ENCODE results near the gene NMT2.
A peak's percentile ranks its signal among the peaks of the same experiment; 100 is the strongest.

Gene NMT2

DNA sequence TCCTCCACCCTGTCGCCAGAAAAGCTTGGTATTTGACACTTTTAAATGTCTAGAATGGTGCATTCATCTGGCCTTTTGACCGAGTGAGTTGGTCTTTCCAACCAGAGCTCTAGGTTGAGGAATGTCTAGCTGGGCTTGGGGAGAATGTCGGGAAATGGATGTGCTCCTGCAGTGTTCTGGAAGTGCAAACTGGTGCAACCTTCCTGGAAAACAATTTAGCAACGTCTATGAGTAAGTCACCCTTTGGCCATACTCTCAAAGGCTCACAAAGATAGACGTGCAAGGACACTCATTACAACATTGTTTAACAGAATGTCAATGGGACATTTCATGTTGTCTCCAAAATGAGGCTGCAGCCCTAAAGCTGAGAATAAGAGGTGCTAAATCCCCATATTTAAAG, 12.2 kb upstream of the NMT2 start:
- DNase-seq, result no peak

DNA sequence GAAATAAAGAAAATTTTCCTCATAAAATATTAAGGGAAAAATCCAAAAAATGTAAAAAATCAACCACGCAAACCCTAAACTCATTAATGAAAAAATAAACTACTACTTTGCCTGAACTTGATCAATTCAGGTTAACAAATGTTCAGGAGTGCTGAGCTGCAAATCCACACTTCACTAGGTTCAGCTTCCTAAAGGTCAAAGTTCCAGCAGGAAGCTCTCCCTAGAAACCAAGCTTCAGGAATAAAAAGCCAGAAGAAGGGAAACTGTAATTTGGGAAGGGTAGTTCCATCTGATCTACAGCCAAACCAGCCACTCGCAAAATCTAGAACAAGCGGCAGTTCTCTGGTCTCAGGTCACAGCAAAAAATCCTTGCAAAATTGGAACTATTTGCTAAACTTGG, 7.8 kb upstream of the NMT2 start:
- no peak for DNase-seq

DNA sequence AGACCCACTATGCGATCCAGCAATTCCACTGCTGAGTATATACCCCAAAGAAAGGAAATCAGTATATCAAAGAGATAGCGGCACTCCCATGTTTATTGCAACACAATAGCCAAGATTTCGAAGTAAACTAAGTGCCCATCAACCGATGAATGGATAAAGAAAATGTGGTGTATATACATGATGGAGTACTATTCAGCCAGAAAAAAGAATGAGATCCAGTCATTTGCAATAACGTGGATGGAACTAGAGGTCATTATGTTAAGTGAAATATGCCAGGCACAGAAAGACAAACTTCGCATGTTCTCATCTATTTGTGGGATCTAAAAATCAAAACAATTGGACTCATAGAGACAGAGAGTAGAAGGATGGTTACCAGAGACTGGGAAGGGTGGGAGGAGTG, 7.1 kb upstream of the NMT2 start:
- DNase-seq, result no peak

DNA sequence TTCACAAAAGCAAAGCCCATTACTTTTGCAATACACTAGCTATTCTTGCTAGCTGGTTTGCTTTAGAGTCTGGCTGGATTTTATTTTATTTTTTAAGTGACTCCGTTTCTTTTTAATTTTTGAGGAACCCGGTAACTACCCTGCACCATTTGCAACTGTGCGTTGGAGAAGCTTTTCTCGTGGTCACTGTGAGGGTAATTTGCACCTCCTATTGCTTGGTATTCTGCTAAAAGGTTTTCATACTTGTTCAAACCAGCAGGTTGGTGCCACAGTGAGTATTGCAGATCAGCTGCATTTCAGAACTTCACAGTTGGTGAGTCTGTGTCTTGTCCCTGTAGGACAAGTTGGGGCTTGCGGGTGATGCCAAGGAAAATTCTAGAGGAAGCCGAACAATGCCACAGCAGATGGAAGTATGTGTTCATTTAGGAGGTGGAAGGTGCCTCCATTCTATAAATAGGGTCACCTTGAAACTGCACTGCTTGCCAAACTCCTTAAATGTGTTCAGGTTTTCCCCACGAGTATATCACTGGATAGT, 3.9 kb upstream of the NMT2 start:
- DNase-seq, result no peak

DNA sequence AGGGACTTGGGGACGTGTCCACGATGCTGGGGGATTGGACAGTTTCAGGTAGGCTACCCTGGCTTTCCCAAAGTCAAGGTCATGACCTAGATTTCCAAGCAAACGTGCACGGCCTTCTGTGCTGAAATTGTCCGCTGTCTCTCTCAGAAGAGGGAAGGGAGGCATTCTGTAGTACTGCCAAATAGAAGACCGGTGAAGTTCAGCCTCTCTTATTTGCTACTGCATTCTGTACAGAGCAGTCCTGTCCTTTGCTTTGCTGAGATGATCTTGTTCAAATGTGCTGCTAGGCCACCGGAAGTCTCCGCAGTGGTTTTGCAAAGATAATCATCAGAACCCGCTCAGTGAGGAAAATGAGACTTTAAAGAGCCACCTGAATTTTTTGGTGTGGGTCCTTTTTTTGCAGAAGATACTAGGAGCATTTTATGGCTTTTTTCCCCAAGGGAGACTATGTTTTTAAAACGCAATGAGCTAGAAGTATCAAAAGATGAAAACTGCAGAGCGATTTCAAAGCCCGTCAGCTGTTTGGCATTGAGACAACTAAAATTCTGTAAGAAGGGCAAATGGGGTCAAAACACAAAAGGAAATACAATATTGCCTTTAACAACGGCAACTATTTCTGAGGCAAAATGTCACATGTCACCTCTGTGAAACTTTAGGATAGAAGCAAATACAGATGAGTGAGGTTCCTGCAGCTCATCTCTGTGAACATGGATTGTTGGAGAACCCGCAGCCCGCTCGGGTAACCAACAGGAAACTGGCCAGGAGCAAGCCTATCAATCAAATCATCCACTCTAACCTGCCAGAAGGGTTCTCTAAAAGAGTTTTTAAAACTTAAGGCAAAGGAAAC, 1.3 kb upstream of the NMT2 start:
- DNase-seq, result peak; percentile 60

DNA sequence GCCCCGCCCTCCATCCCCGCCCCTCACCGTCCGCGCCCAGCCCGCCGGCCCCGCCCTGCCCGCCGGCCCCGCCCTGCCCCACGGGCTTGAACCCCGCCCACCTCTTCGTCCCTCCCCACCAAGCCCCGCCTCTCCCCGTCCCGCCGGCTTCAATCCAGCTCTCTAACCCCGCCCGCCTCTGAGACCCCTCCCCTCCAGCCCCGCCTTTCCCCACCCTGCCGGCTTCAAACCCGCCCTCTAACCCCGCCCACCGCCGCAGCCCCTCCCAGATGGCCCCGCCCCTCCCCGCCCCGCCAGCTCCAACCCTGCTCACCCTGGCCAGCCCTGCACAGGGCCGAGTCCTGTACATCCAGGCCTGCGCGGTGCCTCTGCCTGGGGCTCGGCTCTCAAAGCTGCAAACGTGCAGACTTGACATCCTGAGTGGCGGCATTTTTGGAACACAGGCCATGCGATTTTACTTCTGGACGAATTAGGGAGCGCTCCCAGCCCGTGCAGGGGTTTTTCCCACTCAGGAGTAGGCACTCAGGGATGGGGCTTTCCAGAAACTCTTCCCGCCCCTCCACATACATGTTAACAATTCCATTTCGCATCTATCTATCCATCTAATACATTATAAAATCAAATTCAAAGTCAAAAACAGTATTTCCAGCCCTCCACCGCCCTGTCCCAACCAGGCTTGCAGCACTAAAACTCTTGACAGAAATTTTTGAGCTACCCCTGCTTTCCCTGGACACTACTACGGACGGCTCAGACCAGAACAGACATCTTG, 477 bp upstream of the NMT2 start:
- peak; percentile 35 for DNase-seq

DNA sequence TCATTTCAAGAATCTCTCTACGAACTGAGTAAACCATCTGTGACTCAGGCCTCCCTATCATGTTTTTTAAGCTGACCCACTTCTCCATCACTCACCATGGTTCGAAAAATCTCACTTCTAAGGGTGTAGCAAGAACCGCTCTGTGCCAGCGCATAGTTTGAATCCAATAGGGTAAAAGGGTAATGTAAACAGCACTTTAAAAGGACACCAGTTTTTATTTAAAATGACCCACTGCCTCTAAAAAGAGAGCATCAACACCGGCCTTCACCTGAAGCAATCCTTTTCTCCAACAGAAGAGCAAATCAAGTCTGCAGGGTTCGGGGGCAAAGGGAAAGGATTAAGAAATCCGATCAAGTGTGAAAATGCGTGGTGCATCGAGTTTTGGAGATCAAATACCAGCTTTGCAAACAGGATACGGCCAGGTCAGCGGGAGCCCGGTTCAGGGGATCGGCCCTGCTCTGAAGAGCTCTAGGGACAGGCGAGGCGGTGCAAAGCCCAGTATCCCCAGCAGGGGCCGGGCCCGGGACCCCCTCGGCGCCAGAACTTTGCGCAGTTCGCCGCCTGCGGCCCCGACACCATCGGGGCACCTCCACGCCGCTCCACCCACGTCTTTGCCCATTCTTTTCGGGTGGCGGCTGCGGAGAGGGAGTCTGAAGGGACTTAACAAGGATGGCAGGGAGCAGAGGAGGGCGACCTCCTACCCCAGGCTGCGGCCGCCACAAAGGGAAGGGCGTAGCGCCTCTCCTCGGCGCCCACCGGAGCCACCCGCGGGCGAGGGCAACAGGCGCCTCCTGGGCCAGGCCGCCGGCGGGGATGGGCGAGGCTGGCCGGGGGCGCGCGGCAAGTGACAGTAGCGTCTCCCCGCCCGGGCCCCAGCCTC, 842 bp downstream of the NMT2 start:
- no peak for DNase-seq

DNA sequence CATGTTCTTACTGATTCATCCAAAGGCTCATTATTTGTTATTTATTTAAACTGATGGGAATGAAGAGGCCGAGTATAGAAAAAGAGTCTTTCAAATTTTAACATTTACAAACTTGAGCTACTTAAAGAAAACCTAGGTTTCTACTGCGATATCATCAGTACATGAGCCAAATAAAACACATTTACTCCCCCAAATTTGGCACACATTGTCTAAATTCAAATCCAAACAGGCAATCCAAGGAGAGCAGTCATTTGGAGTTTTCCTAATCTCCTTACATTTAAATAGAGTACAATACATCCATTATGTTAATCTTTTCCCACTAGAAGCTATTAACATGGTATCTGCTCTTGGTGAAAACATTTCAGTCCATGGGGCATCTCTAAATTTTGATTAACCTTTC, 2.2 kb downstream of the NMT2 start:
- no peak for DNase-seq

DNA sequence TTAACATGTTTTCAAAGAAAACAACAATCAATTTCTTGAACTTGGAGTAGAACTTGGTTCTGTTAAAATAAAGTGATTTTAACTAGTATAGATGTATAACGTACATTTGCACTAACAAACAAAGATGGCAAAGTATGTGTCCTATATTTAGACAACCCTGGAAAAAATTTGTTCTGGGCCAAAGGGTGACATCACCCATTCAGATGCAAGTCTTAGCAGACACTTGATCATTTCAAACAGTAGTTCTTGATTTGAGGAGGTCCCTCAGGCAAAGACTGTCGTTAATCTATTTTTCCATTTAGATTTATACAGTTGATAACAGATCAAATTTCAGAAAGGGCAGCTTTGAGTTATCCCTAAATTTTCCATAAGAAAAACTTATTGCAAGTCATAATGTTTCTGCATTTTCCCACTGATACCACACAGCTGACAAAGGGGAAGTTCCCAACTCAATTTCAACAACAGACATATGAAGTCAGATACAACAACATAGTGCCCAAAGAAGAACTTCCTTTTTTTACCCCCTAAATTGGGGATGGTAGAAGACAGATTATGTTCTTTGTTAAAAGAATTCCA, 5.2 kb downstream of the NMT2 start:
- peak; percentile 13 for DNase-seq

DNA sequence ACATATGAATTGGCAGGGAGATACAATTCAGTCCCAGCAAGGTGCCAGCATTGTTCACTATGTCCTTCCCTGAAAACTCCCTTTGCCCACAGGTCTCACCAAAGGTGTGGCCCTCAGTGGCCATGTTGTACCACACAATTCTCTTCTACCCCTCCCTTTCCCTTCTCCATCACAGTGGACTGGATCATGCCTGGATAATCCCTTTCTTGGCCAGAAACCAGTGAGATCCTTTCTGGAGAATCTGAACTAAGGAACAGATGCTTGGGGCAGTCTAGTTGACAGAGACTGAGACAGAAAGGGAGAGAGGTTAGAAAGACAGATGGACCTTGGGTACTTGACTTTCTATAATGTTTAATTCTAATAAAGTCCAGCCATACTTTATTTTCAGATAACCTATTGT, 9.5 kb downstream of the NMT2 start:
- no peak for DNase-seq

DNA sequence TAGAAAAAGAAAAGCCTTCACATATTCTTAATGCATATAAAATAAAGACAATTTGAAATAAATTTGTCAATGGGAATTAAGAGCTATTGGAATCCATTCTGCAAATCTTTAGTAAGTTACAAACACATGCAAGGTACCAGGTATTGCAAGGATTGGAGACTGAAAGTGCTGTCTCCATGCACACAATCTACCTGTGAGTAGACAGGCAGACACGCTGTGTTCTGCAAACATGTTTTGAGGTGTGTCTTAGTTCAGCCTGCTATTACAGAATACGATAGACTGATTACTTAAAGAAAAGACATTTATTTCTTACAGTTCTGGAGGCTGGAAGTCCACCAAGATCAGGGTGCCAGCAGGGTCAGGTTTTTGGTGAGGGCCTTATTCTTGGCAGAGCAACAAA, 10.0 kb downstream of the NMT2 start:
- no peak for DNase-seq

DNA sequence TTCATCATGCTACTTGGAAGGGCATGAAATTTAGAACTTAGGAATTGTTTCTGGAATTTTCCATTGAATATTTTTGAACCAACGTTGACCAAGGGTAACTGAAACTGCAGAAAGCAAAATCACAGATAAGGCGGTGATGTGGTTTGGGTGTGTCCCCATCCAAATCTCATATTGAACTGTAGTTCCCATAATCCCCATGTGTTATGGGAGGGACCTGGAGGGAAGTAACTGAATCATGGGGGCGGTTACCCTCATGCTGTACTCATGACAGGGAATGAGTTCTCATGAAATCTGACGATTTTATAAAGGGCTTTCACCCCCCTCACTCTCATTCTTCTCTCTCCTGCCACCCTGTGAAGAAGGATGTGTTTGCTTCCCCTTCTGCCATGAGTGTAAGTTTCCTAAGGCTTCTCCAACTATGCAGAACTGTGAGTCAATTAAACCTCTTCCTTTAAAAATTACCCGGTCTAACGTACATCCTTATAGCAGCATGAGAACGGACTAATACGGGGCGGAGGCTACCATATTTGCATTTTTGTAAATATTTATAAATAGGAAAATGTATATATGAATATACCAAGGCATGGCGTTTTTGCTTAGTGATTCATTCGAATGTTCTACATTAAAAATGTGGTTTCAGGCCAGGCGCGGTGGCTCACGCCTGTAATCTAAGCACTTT, 12.4 kb downstream of the NMT2 start:
- no peak for DNase-seq

DNA sequence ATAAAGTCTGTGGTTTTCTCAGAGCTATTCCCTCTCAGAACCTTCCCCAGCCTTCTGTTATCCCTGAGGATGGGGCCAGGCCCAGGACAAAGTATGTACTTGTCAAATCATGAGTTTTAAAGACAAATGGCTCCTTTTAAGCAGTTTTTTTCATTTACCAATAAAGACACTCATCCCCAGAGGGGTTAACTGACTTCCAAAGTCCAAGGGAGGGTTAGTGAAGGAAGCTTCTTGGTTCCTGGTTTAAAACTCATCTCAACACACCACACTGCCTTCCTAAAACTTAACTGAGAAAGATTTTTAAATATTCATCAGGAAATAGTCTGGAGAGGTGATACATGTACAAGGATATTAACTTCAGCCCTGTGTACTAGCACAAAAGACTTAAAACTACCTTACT, 15.9 kb downstream of the NMT2 start:
- DNase-seq, result no peak

DNA sequence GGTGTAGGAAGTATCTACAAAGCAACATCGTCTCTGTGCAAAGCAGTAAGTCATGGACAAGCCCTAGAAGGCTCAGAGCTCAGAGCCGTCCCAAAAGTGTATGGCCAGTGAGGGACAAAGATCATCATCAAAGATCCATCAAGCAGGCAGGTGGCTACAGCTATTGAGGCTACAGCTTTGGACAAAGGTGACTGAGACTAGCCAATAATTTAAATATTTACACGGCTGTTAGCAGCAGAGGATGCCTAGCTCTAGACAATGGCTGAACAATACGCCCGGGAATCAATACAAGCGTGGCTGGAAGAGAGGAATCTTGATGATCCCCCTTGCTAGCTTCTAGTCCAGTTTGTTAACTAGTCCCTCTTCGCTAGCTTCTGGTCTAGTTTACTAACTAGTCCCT, 17.9 kb downstream of the NMT2 start:
- DNase-seq, result no peak

DNA sequence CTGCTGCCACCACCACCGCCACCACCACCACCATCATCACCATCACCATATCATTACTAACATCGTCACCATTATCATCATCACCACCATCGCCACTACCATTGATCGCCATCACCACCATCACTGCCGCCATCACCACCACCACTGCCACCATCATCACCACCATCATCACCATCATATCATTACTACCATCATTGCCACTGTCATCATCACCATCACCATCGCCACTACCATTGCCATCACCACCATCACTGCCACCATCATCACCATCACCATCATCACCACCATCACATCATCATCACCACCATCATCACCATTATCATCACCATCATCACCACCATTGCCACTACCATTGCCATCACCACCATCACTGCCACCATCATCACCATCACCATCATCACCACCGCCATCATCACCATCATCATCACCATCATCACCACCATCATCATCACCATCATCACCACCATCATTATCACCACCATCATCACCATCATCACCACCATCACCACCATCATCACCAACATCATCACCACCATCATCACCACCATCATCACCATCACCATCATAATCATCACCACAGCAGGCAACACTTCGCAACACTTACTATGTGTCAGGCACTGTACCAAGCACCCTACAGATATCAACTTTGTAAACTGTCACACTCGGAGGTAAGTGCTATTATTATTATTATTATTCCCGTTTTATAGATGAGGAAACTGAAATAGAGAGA, 19.3 kb downstream of the NMT2 start:
- no peak for DNase-seq

DNA sequence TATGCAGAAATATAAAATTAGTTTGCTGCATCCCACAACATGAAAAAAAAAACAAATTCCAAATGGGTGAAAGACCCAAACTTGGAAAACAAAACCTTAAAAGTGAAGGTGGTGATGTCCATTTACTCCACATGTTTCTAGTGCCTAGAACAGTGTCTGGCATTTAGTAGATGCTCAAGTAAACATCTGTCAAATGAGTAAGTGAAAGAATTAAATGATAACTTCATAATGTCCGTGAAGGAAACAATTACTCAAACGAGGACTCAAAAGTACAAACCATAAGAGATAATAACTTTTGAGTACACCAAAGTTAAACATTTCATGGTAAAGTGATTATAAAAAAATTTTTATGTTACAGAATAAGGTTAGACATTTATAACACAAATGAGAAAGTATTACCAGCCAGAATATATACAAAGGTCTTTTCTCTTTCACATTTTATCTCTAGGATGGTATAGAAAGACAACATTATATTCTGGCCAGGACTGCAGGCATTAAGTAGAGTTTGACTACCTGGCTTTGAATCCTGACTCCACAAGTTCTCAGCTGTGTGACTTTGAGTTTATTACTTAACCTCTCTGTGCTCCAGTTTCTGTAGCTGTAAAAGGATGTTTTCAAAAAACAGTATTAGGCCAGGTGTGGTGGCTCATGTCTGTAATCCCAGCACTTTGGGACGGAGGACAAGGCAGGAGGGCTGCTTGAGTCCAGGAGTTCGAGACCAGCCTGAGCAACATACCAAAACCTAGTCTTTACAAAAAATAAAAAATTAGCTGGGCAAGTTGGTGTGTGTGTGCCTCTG, 20.7 kb downstream of the NMT2 start:
- no peak for DNase-seq

DNA sequence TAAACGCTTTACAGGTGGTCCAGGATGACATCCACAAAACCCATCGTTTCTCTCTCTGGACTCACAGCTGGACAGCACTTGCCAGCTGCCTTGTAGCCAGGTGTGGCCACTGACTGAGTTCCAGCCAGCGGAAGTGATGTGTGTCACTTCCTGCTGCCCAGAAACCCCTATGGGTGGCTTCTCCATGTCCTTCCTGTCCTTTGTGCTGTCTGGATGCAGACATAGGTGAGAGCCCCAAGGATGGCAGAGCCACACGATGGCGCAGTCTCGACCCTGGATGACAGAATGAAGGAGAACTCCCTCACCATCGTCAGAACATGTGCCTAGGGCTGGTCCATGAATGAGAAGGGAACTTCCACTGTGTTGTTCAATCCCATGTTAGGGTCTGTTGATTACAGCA, 22.1 kb downstream of the NMT2 start:
- DNase-seq, result no peak

DNA sequence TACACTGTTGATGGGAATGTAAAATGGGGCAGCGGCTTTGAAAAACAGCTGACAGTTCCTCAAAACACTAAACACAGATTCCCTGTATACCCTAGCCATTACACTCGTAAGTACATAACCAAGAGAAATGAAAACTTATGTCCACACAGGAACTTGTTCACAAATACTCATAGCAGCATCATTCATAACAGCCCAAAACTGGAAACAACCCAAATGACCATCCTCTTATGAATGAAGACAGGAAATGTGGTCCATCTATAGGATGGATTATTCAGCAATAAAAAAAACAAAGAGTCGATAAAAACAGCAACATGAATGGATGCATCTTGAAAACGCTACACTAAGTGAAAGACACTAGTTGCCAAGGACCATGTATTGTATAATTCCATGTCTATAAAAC, 23.7 kb downstream of the NMT2 start:
- DNase-seq, result no peak

DNA sequence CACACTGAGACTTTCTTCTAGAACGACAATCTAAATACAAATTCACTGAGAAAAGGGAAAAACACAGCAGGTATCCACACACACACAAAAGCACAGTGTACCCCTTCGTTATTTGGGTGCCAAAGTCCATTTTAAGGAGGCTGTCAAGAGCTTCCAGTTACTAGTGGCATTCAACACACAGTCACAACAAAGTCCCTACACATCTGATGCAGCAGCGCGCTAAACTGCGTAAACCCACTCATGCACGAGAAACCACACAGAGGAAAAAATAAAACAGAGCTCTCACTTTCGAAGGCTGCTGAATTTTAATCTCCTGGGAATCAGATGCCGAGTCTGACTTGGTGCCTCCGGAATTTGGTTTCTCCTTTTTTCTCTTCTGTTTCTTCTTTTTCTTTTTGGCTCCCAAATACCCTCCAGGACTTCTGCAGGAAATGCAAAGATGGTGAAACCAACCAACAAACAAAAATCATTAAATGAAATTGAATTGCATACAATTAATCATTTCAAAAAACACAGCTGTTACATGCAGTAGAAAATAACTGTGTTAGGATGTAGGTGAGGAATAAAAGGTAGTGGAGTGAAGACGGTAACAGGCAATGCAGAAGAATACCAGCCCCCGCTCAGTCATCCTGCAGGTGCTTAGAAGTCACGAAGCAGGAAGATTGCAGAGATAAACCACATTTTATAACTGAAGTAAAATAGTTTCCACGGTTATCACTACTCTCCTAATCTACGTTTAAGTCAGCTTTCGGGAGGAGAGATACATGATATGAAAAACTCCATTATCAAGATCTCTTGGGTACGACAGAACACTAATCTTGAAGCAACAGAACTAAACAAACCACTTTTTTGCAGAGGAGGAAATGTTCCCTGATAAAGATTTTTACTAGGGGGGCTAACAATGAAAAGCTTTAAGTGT, 27.1 kb downstream of the NMT2 start:
- DNase-seq, result no peak

DNA sequence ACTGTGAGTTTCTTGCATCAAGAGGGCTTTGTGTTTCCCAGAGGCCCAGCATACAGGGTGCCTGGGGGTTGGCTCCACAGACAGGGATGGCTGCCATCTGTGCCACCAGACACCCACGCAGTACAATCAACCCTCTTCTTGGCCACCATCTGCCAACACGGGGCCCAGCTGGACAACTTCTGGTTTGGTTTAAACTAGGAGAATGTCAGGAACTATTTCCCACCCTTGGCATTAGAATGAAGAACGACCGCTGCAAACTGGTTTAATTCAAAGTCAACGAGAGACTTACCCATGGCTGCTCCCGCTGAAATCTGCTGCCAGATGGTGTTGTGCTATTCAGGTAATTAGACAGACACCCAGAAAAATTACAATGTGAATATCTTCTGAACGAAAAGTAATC, 27.8 kb downstream of the NMT2 start:
- no peak for DNase-seq
